Fibroblast of pulmonary artery (primary cell): Measurements from ENCODE around the gene LDLRAD4.

Source experiments
- DNase-seq: peaks from one replicate; pipeline ENCODE4 v3.0.0-alpha.2; 2010; ENCODE audit warnings: low read depth
- H3K4me3 ChIP-seq: replicated peaks from 2 replicates; pipeline ENCODE4 v1.5.1; 2011; ENCODE audit warnings: low read depth, mild to moderate bottlenecking, control low read depth, low read length, moderate library complexity
- TF ChIP-seq, protein P1 (sequence below): IDR thresholded peaks from 2 replicates; pipeline ENCODE4 v1.5.1; 2011; ENCODE audit warnings: mild to moderate bottlenecking, control low read depth, low read length, inconsistent platforms; ENCODE audit errors: missing control alignments

Gene LDLRAD4

DNA sequence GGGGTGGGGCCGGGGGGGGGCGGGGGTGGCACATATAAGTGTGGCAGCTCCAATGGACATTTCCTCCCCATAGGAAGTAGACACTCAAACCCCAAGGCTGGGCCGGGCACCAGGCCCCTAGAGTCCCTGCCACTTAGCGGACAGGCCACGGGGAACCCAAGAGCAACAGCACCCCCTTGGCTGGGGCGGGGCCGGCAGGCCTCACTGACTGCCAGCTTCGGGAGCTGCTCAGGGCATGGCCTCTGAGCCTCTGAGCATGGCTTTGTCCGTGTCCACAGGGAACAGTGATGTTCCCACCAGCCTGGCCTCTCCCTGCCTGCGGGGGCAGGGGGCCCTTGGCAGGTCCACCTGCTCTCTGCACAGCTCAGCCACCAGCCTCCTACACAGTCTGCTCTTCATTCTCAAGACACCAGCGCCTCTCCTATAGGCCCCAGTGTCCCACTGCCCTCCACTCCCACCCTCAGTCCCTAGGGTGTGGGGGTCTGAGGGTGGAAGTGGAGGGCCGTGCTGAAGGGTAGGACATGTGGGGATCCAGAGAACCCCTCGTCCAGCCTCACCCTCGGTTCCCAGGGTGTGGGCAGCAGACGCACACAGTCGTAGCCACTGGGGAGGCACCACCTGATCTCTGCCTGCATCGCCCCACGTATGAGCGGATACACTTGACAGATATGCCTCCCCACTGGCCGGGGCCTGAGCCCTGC is 401.1 kb downstream of the LDLRAD4 start:
- no peak overlapping the region for H3K4me3 ChIP-seq
- DNase-seq: no peak
- TF ChIP-seq, protein P1, sequence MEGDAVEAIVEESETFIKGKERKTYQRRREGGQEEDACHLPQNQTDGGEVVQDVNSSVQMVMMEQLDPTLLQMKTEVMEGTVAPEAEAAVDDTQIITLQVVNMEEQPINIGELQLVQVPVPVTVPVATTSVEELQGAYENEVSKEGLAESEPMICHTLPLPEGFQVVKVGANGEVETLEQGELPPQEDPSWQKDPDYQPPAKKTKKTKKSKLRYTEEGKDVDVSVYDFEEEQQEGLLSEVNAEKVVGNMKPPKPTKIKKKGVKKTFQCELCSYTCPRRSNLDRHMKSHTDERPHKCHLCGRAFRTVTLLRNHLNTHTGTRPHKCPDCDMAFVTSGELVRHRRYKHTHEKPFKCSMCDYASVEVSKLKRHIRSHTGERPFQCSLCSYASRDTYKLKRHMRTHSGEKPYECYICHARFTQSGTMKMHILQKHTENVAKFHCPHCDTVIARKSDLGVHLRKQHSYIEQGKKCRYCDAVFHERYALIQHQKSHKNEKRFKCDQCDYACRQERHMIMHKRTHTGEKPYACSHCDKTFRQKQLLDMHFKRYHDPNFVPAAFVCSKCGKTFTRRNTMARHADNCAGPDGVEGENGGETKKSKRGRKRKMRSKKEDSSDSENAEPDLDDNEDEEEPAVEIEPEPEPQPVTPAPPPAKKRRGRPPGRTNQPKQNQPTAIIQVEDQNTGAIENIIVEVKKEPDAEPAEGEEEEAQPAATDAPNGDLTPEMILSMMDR: no peak

DNA sequence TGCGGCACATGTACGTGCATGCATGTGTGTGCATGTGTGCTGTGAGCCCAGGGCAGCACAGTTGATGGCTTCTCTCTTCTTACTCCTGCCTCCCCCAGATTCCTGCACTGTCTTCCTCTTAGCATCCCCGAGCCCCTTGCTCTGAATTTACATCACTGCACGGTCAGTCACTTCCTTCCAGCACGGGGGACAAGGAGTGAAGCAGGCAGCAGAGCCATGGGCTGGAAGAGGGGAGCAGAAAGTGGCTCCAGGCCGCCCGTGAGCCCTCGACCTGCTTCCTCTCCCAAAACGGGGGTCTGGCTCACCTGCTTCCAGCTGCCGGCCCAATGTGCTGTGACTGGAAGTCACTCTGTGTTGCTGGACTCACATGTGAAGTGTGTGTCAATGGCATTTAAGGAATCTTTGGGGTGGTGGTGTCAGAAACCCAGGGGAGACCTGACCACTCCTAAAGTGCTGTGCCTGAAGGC is 401.7 kb downstream of the LDLRAD4 start:
- TF ChIP-seq, protein P1: no peak
- DNase-seq: no peak

DNA sequence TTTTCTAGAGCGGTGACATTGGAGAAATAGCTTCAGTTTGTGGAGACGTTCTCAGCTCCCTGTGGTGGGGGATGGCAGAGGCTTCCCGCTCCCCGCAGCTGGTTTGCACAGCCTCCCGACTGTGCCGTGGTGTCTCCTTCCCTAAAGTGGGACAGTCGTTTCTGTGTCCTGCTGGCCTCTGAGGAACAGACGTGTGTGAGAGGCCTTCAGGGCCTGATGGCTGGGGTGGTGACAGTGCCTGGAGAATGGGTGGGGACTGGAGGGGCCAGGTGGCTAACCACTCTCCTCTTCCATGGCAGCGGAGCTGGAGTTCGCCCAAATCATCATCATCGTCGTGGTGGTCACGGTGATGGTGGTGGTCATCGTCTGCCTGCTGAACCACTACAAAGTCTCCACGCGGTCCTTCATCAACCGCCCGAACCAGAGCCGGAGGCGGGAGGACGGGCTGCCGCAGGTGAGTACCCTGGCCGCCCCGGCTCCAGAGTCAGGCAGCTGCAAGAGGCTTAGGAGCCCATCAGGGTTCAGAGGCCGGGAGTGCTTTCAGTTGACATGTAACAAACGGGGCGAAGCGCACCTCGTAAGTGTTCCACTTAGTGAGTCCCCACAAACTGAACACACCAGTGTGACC is 402.4 kb downstream of the LDLRAD4 start:
- DNase-seq: no peak
- H3K4me3 ChIP-seq: no peak overlapping the region

More for the DNA sequence above, 401.7 kb downstream of the LDLRAD4 start:
- H3K4me3 ChIP-seq: no peak overlapping the region

DNA sequence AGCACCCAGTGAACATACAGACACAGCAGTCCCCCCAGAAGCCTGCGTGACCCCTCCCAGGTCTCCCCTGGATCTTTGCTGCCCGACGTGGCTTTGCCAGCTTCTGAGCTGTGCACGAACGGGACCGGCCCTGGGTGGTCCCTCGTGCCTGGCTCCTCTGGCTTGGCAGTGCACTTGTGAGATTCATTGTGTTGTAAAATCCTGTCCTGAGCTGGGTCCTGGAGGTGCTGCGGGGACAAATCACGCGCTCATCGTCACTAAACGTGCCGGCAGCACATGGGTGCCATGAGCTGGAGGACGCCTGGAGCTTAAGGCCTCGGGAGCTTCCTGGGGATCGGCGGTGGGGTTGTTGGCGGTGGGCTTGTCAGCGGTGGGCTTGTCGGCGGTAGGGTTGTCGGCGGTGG is 402.9 kb downstream of the LDLRAD4 start:
- TF ChIP-seq, protein P1: no peak
- no peak for DNase-seq
- no peak overlapping the region for H3K4me3 ChIP-seq

More for the DNA sequence above, 402.4 kb downstream of the LDLRAD4 start:
- TF ChIP-seq, protein P1: no peak

DNA sequence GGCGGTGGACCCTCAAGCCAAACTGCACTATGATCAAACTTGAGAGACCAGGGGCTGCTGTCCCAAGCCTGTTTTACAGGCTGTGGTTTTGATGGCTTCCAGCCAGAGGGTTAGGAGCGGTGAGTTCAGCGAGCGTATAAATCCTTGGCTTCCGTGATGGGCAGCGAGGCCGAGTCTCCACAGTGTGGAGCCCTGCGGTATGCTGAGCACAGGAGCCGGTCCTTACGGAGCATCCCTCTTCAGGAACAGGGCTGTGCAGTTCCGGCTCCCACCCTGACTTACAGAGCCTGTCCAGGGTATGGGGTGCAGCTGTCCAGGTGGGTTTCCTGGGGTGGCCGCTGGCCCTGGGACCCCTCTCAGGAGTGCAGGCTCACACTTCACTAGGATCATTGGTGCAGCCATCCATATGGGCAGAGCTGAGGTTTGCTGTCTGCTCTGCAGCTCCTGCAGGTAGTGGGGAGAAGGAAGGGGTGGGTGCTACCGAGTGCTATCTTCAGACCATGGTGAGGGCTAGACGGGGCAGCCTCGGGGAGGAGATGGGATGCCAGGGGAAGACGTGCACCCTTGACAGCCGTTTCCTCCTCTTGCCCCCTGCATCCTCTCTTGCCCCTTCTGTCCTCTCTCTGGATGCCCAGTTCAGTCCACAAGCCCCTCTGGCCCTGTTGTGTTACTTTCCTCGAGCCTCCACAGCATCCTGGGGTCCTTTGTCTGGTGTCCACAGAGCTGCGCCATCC is 403.5 kb downstream of the LDLRAD4 start:
- TF ChIP-seq, protein P1: no peak
- no peak overlapping the region for H3K4me3 ChIP-seq
- DNase-seq: no peak

DNA sequence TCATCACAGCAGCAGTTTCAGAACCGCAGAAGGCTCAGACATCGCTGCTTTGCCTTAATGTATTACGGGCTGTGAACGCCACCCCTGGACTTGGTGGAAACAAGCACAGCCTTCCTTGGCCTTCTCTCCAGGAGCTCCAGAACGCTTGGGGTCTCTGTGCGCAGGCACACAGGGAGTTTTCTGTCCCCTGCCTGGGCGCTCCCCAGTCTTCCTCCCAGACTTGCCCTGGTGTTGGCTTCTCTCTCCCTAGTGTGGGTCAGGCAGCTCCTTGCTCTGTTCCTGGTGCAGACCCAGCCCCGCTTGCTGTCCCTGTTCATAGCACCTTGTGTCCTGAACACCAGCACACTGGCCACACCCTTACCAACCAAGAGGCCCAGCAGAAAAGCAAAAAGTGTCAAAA is 404.2 kb downstream of the LDLRAD4 start:
- DNase-seq: no peak
- TF ChIP-seq, protein P1: no peak
- H3K4me3 ChIP-seq: no peak overlapping the region
